ENCODE measurements around the gene RHBG.

Gene RHBG

DNA sequence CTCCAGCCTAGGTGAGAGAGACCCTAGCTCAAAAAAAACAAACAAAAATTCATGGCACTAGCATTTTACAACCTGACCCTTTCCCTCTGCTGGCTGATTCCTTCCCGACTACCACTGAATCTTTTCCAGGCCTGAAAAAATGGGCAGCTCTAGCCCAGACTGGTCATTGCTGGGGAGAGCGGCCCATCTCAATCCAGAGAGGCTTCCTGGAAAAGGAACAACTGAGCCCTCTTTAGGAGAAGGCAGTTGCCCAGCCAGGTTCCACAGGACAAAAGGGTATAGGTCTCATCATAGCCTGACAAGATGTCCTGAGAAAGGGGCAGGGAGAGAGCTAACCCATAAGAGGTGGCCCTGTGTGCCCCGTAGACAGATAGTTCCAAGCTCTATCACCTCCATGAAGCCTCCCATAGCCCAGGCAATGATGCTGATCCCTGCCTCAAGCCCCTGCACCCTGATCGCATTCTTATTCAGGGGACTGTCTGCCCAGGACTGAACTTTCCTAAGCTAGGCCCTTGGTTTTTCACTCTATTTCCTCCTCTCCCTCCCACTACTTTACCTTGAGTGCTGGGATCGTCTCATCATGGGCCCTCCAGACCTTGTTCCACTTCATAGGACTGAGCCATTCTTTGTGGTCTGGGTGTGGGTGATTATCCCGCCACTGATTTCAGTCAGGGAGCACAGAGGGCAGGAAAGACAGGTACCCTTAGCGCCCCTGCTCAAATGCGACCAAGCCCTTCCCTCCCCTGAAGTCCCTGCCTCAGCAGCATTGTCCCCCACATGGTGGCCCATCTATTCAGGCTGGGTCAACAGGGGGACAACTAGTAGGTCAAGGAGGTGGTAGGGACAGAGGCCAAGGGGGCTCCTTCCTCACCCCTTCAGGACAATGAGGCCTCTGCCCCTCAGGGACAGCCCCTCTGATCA, 18.2 kb downstream of the RHBG start:
- no peak for DNase-seq

DNA sequence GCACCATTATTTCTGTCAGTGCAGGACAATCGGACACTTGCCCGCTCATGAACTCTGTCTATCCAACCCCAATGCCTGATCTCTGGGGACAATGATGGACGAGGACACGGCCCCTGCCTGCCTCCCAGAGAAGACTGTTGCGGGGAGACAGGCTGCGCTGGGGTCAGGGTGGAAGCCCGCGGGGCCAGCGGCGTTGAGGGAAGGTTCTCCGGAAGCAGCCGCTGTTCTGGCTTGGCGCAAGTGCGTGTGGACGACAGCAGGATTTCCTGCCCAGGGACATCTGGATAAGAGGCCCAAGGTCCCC, 18.8 kb downstream of the RHBG start:
- DNase-seq = no peak

DNA sequence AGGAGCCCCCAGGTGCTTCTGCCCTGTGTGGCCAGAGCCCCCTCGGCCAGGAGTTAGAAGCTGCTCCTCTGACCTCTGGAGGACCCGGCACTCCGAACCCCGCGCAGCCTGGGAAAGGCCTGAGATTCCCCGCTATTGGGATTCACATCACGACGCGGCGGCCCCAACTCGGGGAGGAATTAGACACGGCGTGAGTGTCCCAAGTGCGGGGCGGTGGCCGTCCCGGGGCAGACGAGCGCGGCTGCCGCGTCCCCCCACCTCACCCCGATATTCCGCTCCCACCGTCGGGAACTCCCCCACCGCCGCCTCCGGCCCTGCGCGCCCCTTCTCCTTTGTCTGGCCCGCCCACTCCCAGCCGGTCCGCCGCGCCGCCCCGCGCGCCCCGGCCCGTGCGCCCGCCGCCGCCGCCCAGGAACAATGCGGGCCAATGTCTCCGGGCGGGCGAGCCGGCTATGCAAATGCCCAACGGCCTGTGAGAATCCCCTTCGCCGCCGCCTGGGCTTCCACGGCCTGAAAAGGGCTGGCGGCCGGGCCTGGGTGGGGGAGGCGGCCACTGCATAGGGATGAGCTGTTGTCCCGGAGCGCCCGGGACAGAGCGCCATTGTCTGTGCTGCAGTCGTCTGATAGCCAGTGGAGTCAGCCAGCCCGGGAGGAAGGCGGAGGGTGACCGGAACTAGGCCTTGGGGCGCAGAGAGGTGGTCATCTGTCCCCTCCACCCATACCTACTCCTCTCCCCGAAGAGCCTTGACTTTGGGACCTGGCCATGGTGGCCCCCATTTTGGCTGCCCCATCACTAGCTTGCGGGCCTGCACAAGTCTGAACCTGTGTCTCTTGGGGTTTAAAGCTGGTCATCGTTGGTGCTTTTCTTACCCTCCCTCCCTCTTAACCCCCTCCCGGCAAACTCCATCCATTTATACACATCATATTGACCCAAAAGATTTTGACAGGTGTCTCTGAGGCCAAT, 19.4 kb downstream of the RHBG start:
- no peak for DNase-seq

DNA sequence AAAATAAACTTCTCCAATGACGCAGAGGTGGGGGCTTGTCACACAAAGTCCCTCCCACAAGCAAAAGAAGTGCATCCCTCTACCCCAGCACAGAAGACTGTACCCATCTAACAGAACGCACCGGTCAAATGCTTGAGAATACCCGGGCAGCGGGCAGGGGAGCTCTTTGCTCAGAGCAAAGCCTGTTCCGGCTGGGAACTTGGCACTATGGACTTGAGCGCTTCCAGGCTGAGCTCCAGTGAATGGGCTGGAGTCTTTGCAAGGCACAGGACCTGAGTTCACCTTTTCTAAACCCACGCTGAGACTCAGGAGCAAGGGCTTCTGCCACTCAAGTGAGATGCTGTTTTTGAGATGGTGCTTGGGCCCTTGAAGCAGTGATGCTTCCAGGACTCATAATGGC, 20.3 kb downstream of the RHBG start:
- no peak for DNase-seq

DNA sequence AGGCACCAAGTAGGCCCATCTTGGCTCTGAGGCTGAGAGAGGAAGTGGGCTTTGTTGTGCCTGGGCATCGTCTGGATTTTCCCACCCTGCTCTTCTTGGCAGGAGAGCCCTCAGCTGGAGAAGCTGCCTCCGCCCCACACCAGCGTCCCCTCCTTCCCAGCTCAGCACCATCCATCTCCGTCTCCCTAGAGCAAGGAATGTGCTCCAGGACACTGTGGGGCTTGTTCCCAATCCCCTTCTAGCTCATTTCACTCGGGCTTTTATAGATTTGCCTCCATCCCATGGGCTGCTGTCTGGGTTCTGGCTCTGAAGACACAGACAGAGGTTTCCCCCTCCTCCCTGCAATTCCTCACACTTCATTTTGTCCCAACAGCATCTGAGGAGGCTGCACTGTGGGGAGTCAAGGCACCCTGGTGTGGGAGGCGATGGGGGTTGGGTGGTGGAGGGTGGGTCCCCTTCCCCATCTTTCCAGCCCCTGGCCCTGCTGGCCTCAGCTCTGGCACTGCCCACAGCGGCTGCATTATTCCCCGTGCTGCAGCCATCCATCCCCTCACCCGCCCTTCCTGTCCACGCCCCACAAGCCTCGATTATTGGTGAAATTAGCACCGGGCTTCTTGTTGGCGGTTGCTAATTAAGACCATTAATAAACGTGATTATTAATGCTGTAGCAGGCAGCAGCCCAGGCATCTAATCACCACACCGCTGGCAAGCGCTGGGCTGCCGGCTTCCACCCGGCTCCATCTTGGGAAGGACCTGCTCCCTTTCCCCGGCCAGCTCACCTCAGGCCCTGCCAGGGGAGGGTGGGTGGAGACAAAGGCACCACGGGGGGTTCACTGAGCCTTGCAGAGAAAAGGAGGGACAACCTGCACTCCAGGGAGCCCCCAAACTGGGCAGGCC, 21.7 kb downstream of the RHBG start:
- no peak for DNase-seq

DNA sequence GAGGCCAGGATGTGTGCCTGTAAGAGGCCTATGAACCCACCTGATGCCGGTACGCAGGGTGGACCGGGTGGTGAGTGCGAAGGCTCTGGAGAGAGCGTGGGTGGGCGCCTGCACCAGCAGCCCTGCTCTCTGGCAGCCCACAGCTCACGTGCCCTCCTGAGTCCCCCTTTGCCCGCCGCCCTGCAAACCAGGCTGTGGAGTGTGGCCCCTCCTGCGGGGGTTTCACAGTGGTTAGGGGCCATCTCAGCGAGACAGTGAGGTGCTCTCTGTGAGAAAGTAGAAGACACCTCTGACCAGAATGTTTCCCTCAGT, 22.3 kb downstream of the RHBG start:
- DNase-seq = no peak

DNA sequence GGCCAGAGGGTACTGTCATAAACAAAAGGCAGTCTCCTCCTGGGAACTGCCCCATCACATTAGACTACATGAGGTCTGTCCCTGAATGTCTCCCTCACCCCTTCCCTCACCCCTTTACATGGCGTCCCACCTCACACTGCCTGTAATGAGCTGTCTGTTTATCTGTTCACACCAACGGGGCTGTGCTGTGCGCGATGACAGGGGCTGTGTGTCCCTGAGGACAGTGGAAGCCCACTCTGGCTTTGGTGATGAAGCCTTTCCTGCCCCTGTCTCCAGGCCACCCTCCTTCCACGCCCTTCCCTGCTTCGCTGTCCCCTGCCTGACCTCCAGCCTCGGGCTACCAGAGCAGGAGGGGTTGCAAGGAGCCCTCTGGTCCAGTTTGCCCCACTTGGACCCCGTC, 22.7 kb downstream of the RHBG start:
- DNase-seq = no peak

DNA sequence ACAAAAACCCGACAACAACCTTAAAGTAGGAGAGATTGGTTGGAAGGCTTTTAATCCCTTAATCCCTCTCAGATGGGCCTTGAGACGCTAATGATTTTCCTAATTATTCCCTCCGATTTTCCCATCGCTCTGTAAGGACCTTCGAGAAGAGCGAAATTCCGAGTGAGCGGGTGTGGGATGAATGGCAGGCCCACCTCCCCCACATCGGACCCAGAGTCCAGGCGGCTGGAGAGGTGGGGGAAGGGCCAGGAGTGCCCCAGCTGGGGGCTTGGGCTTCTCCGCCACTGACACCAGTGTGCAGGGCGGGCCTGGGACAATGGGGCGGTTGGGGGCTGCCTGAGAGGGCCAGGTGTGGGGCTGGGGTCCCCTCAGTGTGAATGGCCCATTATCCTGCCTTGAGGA, 23.4 kb downstream of the RHBG start:
- DNase-seq = no peak

DNA sequence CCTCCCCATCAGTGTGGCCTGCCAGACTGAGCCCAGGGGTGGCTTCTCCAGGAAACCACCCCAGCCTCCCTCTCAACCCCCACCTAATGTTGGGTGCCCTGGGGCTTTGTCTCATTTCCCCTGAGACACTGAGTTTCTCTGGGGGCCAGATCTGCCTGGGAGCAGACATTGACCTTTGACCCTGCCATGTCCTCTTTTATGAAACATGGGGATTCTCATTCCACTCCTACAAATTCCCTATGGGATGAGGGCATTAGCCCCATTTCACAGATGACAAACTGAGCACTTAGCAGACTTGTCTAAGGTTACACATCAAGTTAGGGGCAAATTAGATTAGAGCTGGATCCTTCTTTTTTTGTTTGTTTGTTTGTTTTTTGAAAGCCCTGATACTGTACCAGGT, 24.1 kb downstream of the RHBG start:
- no peak for DNase-seq

DNA sequence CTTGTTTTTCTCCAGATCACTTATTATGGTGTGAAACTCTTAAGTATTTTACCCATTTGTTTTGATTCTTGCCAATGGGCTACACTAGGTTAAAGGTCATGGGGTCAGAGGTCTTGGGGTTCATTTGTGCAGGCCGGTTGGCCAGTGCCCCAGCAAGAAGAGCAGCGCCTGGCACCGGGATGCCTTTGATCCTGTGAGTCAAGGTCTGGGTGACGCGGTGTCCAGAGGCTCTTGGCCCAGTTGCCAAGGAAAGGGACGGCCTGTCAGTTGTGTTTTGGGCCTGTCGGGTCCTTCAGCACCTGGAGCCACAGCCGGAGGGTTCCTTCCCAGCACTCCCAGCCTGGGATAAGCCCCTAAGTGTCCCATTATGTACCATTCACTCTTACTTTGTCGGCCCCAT, 25.1 kb downstream of the RHBG start:
- DNase-seq = no peak

DNA sequence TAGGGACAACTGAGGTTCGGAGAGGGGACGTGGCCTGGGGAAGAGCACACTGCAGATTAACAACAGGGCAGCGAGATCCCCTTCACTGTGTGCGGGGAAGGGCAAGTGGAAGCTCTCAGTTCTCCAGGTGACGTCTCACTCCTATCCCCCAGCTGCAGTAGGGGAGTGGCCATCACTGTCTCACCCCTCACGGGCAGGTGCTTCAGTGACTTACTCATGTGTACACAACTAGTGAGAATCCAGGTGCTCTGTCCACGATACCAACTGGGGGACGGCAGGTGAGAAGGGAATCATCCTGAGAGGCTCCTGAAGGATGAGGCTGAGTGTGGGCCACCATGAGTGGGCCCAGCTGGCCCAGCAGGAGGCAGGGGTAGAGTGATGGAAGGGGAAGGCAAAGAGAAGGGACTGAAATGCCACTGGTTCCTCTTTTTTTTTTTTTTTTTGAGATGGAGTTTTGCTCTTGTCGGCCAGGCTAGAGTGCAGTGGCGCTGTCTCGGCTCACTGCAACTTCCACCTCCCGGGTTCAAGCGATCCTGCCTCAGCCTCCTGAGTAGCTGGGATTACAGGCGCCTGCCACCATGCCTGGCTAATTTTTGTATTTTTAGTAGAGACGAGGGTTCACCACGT, 25.9 kb downstream of the RHBG start:
- DNase-seq = no peak

DNA sequence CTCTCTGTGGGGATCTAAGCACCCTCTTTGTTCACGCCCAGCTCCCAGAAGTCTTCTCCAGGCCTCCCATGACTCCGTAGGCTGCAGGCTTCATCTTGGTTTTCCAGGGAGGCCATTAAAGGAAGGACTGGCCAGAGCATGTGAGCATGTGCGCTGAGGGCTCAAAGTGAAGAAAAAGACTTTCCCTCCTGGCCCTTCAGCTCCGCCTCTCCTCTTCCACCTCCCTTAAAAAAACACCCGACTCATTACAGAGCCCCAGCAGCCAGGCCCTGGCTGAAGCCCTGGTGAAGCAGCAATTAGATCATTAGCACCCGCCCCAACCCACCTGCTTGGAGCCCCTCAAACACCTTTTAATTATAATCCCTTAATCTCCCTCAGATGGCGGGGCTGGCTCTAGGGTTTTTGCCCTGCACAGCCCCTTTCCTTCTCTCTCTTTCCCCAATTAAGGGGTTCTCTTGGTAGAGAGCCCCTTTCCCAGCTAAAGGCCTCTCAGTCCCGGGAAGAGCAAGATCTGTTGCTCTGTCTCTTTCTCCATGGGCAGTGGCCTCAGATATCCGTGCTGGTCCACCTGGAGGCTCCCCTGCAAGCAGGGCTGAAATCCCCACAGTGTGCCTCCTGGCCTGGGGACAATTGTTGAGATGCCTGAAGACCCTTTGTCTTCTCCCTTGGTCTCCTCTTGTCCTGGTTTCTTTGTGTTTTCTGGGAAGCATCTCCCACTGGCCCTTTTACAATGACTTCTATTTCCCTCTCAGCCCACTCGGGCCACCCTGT, 30.5 kb downstream of the RHBG start:
- DNase-seq = no peak

DNA sequence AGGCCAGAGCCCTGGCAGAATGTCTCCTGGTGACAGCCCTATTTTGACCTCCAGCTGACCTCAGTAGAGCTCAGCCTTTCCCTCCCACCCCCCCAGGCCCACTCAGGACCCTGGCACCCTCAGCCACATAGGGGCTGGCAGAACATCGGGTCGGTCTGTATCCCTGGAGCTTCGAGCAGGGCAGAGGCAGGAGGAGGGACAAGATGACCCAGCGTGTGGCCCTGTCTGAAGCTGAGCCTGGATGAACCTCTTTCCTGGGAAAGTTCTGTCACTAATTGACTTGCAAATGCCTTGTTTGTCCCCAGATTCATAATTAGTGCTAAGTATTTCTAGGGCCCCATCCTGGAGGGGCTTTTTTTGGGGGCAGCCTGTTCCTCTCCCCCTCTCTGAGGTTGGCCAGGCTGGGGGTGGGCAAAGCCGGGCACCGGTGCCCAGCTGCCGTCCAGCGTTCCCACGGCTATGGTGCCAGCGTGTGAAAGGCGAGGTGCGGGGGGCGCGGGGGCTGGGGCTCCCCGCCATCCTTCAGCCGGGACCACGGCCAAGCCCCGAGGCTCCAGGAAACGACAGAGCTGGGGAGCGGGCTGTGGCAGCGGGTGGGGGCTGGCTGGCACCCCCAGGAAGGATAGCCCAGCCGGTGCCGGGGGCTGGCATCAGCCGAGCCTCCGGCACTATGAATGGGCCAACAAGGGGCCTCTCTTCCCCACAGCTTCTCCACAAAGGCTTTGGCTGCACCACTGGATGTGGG, 31.4 kb downstream of the RHBG start:
- DNase-seq = no peak

DNA sequence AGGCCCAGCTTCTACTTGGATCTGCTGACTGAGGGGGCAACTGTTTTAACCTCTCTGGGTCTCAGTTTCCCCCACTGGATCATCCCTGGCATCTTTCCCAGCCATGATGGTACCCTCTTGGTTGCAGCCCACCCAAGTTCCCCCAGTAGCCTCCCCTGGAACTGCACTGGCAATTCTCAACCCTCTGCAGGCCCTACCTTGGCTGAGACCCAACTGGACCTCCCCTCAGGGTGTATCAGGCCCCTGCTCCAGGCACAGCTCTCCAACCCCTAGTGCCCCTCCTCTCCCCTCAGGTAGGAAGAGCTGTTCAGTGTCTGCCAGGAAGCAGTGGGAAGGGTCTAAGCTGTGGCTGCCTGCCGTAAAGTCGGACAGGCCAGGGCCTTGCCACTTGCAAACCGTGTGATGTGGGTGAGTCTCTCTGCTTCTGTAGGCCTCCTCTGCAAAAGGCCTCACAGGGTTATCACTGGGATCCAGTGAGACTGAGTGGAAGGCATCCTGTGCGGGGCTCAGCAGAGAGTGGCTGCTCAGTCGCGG, 32.1 kb downstream of the RHBG start:
- no peak for DNase-seq

DNA sequence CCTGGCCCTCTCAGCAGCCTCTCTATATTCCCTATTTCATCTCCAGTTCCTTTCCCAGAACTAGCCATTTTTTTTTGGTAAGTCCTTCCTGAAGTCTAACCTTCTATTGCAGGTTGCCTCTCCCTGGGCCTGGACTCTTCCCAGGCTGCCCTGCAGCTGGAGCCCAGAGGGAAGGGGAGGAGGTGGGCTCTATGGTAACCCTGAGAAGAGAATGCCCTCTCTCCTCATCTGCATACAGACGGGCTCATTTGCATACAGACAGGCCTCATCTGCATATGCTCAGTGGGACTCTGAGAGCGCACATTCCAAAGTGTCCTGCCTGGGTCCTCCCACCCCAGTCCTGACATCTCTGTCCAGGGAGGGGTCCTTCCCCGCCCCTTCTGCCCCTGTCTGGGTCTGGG, 32.7 kb downstream of the RHBG start:
- DNase-seq = no peak

DNA sequence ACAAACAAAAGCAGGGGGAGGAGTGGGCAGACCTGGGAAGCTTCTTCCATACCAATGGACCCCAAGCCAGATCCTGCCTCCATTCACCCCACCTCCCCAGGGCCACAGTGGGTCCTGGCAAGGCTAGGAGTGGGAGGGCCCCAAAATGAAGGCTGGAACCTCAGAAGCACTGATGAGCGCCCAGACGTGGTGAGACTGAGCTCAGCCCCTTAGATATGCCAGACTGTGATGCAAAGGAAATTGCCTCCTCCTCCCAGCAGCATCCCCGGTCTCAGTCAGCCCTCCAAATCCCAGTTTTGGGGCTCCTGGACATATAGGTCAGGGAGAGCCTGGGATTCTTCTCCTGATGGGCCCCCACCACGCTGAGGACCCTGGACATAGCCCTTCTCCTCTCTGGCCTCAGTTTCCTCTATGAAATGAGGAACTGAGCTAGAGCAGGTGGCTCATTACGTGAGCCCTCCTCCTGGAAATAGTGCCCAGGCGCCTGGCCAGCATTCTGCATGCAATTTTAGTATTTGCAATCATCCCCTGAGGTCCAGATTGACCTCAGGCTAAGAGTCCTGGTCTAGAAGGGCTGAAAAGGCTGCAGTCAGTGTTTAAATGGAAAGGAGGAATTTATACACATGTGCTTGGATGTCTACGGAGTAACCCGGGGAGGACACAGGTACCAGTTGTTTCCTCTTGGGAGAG, 33.5 kb downstream of the RHBG start:
- no peak for DNase-seq

DNA sequence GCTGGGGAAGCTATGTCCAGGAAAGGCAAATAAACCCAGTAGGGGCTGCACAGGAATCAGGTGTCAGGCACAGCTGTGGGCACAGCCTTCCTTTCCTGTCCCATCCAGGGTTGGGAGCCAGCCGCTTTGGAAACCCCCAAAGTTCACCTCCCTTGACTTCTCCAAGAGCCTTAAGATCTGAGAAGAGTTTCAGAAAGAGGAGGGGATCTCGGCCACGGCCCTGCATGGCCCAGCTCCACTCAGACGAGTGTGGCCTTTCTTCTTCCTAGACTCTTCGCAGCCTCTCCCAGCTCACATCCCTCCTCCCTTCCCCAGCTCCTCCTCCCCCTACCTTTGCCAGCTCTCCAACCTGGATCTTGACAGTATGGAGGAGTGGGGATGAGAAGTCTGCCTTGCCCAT, 36.7 kb downstream of the RHBG start:
- DNase-seq = no peak

DNA sequence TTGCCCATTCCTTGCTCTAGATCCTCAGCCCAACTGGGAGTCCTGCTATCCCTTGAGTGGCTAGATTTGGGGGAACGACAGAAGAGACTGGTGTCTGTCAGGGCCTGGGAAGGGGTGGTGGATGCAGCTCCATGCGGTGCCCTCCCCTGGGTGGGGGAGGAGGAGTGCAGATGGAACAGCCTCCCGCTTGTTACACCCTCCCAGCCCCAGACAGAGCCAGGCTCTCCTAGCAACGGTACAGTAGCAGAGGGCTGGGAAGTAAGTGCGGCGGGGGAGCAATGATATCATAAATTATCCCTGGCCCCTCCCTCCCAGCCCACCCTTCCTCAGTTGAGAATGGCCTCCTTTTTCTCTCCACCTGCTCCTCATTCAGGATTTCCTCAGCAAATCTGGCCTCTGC, 37.2 kb downstream of the RHBG start:
- DNase-seq = no peak

DNA sequence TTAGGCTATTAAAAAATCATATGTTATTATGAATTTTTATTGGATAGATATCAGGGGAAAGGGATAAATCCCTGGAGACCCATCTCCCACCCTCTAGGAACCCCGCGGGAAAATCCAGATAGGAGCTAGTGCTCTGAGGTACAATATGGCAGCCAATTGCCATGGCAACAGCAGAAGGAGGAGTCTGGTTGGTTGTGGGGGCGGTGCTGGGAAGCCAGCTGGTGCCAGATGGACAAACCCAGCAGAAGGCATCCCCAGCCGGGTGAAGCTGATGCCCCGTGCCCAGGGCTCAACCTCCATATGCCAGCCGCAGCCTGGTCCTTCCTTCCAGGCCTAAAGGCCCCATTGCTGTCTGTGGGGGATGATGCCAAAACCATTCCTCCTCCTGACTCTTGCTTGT, 38.3 kb downstream of the RHBG start:
- DNase-seq = no peak

DNA sequence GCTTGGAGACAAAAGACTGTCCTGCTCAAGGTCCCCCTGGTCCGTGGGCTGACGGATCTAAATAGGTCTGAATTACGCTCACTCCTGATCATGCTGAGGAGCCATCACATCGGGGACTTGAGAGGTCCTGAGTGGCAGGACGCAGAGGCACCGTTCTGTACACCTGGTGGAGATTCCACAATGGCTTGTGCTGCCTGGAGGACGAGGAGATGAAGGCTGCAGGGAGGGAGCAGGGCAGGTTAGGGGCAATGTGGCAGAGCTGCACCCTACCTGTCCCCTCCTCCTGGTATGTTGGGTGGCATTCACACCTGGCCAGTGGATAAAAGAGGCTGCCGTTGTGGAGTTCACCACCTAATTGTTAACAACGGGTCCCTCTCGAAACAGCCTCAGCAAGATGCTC, 38.7 kb downstream of the RHBG start:
- DNase-seq = no peak
